GM12801 (cell line): ENCODE data around the gene KIF16B.

Experiments used
- TF ChIP-seq, protein P1 (sequence below): IDR thresholded peaks from one replicate; pipeline ENCODE4 v1.5.1; 2011; ENCODE audit warnings: control low read depth; ENCODE audit not compliant: insufficient read length; ENCODE audit errors: extremely low read depth

The KIF16B gene

GRCh38 chr20:16385462-16385861 lies 187.8 kb downstream of the KIF16B start:
- TF ChIP-seq, protein P1, sequence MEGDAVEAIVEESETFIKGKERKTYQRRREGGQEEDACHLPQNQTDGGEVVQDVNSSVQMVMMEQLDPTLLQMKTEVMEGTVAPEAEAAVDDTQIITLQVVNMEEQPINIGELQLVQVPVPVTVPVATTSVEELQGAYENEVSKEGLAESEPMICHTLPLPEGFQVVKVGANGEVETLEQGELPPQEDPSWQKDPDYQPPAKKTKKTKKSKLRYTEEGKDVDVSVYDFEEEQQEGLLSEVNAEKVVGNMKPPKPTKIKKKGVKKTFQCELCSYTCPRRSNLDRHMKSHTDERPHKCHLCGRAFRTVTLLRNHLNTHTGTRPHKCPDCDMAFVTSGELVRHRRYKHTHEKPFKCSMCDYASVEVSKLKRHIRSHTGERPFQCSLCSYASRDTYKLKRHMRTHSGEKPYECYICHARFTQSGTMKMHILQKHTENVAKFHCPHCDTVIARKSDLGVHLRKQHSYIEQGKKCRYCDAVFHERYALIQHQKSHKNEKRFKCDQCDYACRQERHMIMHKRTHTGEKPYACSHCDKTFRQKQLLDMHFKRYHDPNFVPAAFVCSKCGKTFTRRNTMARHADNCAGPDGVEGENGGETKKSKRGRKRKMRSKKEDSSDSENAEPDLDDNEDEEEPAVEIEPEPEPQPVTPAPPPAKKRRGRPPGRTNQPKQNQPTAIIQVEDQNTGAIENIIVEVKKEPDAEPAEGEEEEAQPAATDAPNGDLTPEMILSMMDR: no peak

GRCh38 chr20:16381444-16381843 lies 191.8 kb downstream of the KIF16B start:
- TF ChIP-seq, protein P1: no peak

DNA sequence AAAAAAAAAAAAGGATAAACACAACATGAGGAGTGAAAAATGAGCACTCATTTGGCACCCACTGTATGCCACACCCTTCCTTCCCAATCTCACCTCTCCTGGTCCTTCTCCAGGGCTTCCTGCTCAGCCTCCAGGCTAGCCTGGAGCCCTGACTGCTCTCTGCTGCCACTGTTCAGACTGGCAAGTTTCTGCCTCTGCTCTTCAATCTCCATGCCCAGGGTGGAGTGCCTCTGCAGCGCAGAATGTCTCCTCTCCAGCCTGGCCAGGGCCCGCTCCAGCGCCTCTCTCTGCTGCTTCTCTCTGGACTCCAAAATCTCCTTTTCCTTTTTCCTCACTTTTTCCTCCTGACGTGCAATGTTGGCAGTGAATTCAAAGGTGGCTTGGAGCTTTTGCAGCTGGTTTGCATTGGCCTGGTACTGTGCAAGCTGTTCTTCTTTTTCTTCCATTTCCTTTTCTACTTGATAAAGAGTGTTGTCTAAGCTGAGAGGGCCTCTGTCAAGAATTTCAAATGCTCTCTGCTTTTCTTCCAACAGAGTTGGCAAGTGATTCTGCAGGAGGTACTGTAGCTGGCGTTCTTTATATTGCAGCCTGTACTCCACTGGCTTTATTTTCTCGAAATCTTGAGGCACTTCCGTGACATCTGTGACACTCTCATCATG lies 194.4 kb downstream of the KIF16B start:
- TF ChIP-seq, protein P1: no peak

DNA sequence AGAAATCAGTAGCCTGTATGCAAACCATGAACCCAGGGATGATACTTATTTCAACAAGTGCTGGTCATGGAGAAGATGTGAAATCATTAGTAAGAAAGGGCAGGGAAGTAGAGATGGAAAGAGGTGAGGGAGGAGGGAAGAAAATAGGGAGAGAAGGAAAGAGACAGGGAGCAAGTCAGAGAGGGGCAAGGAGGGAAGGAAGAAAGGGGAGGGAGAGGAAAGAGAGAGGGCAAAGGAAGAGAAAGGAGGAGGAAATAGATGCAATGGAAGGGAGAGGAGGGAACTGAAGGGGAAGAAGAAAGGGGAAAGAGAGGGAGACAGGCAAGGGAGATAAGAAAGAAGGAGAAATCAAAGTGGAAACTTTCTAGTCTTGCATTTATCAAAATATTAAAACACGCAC lies 195.1 kb downstream of the KIF16B start:
- TF ChIP-seq, protein P1: no peak

DNA sequence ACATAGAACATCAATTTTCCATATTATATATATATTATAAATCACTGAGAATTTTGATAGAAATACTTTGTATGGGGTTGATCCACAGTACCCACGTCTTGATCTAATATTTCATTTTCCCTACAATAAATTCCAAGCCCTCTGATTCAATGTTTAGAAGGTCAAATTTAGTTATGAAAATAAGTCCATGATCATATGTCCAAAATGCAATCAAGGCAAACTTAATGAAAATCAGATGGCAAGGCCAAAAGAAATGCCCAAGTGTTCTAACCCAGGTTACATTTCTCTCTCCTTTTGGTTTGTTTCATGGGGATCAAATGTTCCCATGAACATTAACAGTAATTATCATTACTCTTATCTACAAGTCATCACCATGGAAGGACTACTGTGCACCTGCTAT lies 203.8 kb downstream of the KIF16B start:
- TF ChIP-seq, protein P1: no peak

DNA sequence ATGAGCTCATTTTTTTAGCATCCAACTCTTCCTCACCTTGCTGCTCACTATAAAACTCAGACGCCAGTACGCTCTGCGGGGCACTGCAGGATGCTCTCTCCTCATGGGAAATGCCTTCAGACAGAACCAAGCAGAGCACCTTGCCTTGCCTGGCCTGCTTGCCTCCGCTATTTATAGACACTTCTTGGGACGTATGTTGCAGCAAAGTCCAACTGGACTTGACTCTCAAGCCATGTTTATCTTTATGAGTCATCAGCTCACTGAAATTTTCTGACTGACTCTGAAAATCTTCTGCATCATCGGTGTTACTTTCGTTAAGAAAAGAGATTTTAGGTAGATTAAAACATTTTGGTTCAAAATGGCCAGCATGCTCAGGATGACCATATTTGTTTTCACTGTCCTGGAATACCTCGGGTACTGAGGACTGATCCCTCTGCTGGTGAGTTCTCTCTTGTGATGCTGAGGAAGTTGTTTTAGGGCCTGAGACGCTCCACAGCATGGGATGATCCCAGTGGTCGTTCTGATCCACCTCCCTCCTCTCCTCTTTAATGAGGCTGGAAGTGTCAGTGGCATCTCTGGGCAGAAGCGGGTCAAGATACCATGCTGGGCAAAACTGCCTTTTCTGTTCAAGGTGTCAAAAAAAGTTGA lies 204.5 kb downstream of the KIF16B start:
- TF ChIP-seq, protein P1: no peak

DNA sequence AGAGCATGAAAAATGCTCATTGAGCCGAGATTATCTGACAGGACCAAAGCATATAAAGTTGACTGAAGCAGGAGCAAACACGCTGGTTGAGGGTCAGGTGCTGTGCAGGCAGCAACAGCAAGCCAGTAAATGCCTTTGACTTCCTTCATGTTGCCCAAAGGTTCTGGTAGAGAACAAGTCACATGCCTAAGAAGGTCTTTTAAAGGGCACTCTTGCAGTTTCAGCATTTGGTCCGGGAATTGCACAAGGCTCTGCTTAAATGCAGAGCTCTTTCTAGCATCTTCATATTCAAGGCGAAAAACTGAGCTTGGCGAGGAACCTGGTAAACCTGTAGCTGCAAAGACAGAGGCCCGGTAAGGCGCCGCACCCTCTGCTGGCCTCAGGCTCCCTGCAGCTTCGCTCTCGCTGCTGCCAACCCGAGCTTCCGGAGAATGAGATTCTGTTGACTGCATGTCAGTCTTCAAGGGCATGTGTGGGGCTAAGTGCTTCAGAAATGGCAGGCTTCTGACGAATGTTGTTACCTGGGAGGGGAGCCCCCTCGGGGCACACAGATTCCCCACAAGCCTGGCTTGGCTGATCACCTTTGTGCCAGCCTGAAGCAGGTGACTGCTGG lies 205.2 kb downstream of the KIF16B start:
- TF ChIP-seq, protein P1: no peak
